HepG2 (cell line): Measurements from ENCODE around the gene PLCG1. TPM values are rescaled to one million over a fixed set of nuclear protein-coding genes. Genes with fewer than 3 reads are reported as not detected.

Source experiments
- CEBPZ ChIP-seq: IDR thresholded peaks from 2 replicates; pipeline ENCODE4 v1.6.1; 2012; ENCODE audit warnings: low read length, improper control_type of control experiment
- DNMT1 ChIP-seq: sonication (generic); formaldehyde crosslinking; IDR thresholded peaks from 2 replicates; pipeline ENCODE4 v1.5.1; 2020; ENCODE audit warnings: mild to moderate bottlenecking, missing genetic modification reagents
- GABPB1 ChIP-seq: IDR thresholded peaks from 2 replicates; pipeline ENCODE4 v1.6.1; 2016; ENCODE audit warnings: mild to moderate bottlenecking, missing genetic modification reagents, moderate library complexity, missing compliant biosample characterization
- HNRNPLL ChIP-seq: fragments of 200-400 bp; formaldehyde crosslinking; IDR thresholded peaks from 2 replicates; pipeline ENCODE4 v1.6.1; 2017; ENCODE audit warnings: mild to moderate bottlenecking, low read depth, low read length; ENCODE audit not compliant: poor library complexity, severe bottlenecking
- HOXA5 ChIP-seq: sonication (generic); formaldehyde crosslinking; IDR thresholded peaks from 2 replicates; pipeline ENCODE4 v1.4.0; 2020; ENCODE audit warnings: missing genetic modification reagents
- ISL2 ChIP-seq: sonication (generic); formaldehyde crosslinking; IDR thresholded peaks from 2 replicates; pipeline ENCODE4 v1.5.0; 2020; ENCODE audit warnings: missing genetic modification reagents
- ISX ChIP-seq: sonication (generic); formaldehyde crosslinking; conservative IDR thresholded peaks from 2 replicates; pipeline ENCODE4 v1.5.0; 2020; ENCODE audit warnings: missing genetic modification reagents
- MAF1 ChIP-seq: sonication (generic); formaldehyde crosslinking; IDR thresholded peaks from 2 replicates; pipeline ENCODE4 v1.5.0; 2020; ENCODE audit warnings: missing genetic modification reagents, borderline replicate concordance
- MBNL3 ChIP-seq: fragments of 250-450 bp; sonication (Bioruptor Pico); conservative IDR thresholded peaks from 2 replicates; pipeline ENCODE4 v1.8.0; 2022; ENCODE audit warnings: mild to moderate bottlenecking, inconsistent platforms
- NFYC ChIP-seq: IDR thresholded peaks from 2 replicates; pipeline ENCODE4 v1.6.1; 2016; ENCODE audit warnings: missing genetic modification reagents, missing compliant biosample characterization
- NONO ChIP-seq, 2 experiments: fragments of 450-650 bp in 1 of 2; sonication (generic) in 1 of 2; formaldehyde crosslinking in 1 of 2; IDR thresholded peaks in 1 of 2; conservative IDR thresholded peaks in 1 of 2; 2 replicates each; pipeline versions ENCODE4 v1.6.1 to v1.8.0; 2017 to 2022; ENCODE audit warnings: mild to moderate bottlenecking in 1 of 2, missing genetic modification reagents in 1 of 2, moderate library complexity in 1 of 2
- NR2F6 ChIP-seq, 2 experiments: IDR thresholded peaks; 2 replicates each; pipeline ENCODE4 v1.6.1; 2016; ENCODE audit warnings: antibody characterized with exemption in 1 of 2, mild to moderate bottlenecking in 1 of 2
- NR3C1 ChIP-seq: sonication (generic); formaldehyde crosslinking; IDR thresholded peaks from 2 replicates; pipeline ENCODE4 v1.4.0; 2020; ENCODE audit warnings: missing genetic modification reagents
- ZFP62 ChIP-seq: sonication (generic); formaldehyde crosslinking; IDR thresholded peaks from 2 replicates; pipeline ENCODE4 v1.4.0; 2020; ENCODE audit warnings: missing genetic modification reagents
- ZNF282 ChIP-seq: fragments of 450-650 bp; IDR thresholded peaks from 2 replicates; pipeline ENCODE4 v1.6.1; 2018; ENCODE audit not compliant: partially characterized antibody
- ZNF362 ChIP-seq: sonication (generic); formaldehyde crosslinking; IDR thresholded peaks from 2 replicates; pipeline ENCODE4 v1.4.0; 2020; ENCODE audit warnings: missing genetic modification reagents, mild to moderate bottlenecking, borderline replicate concordance
- ZNF460 ChIP-seq: sonication (generic); formaldehyde crosslinking; IDR thresholded peaks from 2 replicates; pipeline ENCODE4 v1.5.1; 2020; ENCODE audit warnings: missing genetic modification reagents, mild to moderate bottlenecking, borderline replicate concordance
- ZSCAN31 ChIP-seq: sonication (generic); formaldehyde crosslinking; IDR thresholded peaks from 2 replicates; pipeline ENCODE4 v1.5.0; 2020; ENCODE audit warnings: low read depth, mild to moderate bottlenecking, missing genetic modification reagents
- polyA plus RNA-seq, 8 experiments: library from polyadenylated mRNA; depleted of rRNA in 3 of 8; stranded (reverse) in 7 of 8; unstranded in 1 of 8; fragments of >200 nt; fragmentation: Illumina TruSeq in 4 of 8; extraction: Trizol in 4 of 8; gene quantifications; 2 replicates each; pipeline versions ENCODE4 v1.2.1 to v1.2.3, GENCODE V29; 2011 to 2016; ENCODE audit warnings: low read depth in 4 of 8, missing spikeins in 1 of 8, mixed read lengths in 1 of 8; ENCODE audit not compliant: insufficient read depth in 1 of 8
- total RNA-seq, 5 experiments: library from RNA; depleted of rRNA; stranded (reverse); fragments of >200 nt; fragmentation: Illumina TruSeq; extraction: Trizol; gene quantifications; 2 replicates each; pipeline ENCODE4 v1.2.3, GENCODE V29; 2016; ENCODE audit warnings: low read depth in 1 of 5
- TF ChIP-seq, protein P1 (sequence below): IDR thresholded peaks from 2 replicates; pipeline ENCODE4 v1.6.1; 2016; ENCODE audit warnings: missing biosample characterization, missing genetic modification reagents, low read depth
- TF ChIP-seq, protein P2 (sequence below): sonication (generic); formaldehyde crosslinking; IDR thresholded peaks from 2 replicates; pipeline ENCODE4 v1.4.0; 2020; ENCODE audit warnings: missing genetic modification reagents

The PLCG1 gene
- total and polyA plus RNA-seq, 2 of the 13 experiments (the other 11 are each of a cell fraction or from before 2014, with no cell fraction given): 85.3 to 158 TPM

DNA sequence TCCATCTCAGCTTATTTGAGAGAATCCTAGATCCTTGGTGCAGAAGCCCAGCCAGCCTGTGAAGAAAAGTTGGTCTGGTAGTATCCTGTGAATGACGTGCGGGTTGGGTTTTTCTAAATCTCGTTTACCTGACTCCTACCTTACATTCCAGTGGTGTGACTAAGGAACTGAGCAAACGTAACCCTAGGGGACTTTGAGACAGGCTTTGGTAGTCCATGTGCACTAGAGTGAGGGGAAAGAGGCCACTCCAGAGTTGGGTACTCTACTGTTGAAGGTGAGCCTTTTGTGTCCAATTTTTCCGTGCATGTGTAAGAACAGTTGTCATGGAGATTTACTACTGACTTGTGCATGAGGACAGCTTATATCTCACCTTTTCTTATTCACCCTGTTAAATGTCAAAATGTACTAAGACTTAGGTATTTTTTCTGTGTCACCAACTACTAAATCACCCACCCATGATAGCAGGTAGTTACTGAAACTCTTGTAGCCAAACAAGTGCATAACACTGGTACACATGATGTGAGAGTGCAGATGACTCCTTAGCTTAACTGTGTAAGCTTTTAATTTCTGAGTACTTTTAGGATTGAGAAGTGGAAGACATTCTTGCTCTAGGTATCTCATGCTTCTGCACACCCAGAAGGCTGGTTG lies 26.3 kb upstream of the PLCG1 start (continued):
- TF ChIP-seq, protein P1, sequence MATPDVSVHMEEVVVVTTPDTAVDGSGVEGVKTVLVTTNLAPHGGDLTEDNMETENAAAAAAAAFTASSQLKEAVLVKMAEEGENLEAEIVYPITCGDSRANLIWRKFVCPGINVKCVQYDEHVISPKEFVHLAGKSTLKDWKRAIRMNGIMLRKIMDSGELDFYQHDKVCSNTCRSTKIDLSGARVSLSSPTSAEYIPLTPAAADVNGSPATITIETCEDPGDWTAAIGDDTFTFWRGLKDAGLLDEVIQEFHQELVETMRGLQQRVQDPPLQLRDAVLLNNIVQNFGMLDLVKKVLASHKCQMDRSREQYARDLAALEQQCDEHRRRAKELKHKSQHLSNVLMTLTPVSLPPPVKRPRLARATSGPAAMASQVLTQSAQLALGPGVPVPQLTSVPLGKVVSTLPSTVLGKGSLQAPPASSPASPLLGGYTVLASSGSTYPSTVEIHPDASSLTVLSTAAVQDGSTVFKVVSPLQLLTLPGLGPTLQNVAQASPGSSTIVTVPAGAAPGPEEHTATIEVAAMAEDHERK (CRISPR knock-in tag): no peak
- TF ChIP-seq HOXA5: no peak
- no peak for TF ChIP-seq ZFP62 (CRISPR knock-in tag)
- TF ChIP-seq ZNF282: no peak
- TF ChIP-seq ISX (CRISPR knock-in tag): no peak
- TF ChIP-seq ISL2: no peak
- TF ChIP-seq, protein P2, sequence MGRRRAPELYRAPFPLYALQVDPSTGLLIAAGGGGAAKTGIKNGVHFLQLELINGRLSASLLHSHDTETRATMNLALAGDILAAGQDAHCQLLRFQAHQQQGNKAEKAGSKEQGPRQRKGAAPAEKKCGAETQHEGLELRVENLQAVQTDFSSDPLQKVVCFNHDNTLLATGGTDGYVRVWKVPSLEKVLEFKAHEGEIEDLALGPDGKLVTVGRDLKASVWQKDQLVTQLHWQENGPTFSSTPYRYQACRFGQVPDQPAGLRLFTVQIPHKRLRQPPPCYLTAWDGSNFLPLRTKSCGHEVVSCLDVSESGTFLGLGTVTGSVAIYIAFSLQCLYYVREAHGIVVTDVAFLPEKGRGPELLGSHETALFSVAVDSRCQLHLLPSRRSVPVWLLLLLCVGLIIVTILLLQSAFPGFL (CRISPR knock-in tag): no peak
- TF ChIP-seq DNMT1 (CRISPR knock-in tag): no peak
- TF ChIP-seq NFYC (CRISPR knock-in tag): no peak
- no peak for TF ChIP-seq ZNF460 (CRISPR knock-in tag)
- no peak for TF ChIP-seq HNRNPLL
- TF ChIP-seq ZNF362 (CRISPR knock-in tag): no peak
- no peak for TF ChIP-seq GABPB1 (CRISPR knock-in tag)
- TF ChIP-seq ZSCAN31 (CRISPR knock-in tag): no peak
- TF ChIP-seq NR2F6 (IDR thresholded peaks at IDR 0.05): no peak
- TF ChIP-seq NR2F6 (CRISPR knock-in tag; IDR thresholded peaks at IDR 0.05): peak; percentile 47; the same call in 1 of the 2 replicates
- TF ChIP-seq MBNL3 (CRISPR knock-in tag): no peak
- no peak for TF ChIP-seq NR3C1 (CRISPR knock-in tag)
- TF ChIP-seq NONO (IDR thresholded peaks at IDR 0.05): no peak
- no peak; the same call in 1 of the 2 replicates for TF ChIP-seq NONO (CRISPR knock-in tag; conservative IDR thresholded peaks at IDR 0.05)
- no peak for TF ChIP-seq MAF1 (CRISPR knock-in tag)
- TF ChIP-seq CEBPZ: no peak
